ENCODE measurements around the gene ADISSP. TPM values are rescaled to one million over a fixed set of nuclear protein-coding genes. Genes with fewer than 3 reads are reported as not detected.

ADISSP gene
- total RNA-seq, 1 donor from 2014 or later, result 93.0 TPM

DNA sequence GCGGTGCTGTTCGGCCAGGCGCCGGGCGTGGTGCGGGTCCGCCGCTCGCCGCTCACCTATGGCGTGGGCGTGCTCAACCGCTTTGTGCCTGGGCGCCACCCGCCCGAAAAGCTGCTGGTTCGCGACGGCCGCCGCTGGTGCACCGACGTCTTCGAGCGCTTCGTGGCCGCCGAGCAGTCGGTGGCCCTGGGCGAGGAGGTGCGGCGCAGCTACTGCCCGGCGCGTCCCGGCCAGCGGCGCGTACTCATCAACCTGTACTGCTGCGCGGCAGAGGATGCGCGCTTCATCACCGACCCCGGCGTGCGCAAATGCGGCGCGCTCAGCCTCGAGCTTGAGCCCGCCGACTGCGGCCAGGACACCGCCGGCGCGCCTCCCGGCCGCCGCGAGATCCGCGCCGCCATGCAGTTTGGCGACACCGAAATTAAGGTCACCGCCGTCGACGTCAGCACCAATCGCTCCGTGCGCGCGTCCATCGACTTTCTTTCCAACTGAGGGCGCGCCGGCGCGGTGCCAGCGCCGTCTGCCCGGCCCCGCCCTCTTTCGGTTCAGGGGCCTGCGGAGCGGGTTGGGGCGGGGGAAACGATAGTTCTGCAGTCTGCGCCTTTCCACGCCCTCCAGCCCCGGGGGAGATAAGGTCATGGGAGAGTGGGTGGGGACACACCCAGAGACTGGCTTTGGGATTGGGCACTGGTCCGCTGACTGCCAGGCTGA, 15.7 kb downstream of the ADISSP start:
- H3K27me3 Mint-ChIP-seq (ENCODE audit: low read depth), result peaks cover 49% of the 10 kb centered on the region
- peaks cover 9% of the 10 kb centered on the region for H3K36me3 Mint-ChIP-seq (ENCODE audit: low read depth)
- H3K4me1 Mint-ChIP-seq, result peaks cover 17% of the 10 kb centered on the region
- peak overlapping the region; percentile 34 for H3K4me3 Mint-ChIP-seq
- TF ChIP-seq CTCF (conservative IDR thresholded peaks at IDR 0.05), result no peak
- no peak for DNase-seq (ENCODE audit: low read depth, low spot score)
- H3K27ac Mint-ChIP-seq (ENCODE audit: unreplicated experiment), result no peak overlapping the region
- no peaks in the 10 kb centered on the region for H3K9me3 Mint-ChIP-seq

- peaks cover 55% of the 10 kb centered on the region for H3K27me3 Mint-ChIP-seq (ENCODE audit: low read depth)
- TF ChIP-seq CTCF (conservative IDR thresholded peaks at IDR 0.05), result peak; percentile 43
- no peaks in the 10 kb centered on the region for H3K9me3 Mint-ChIP-seq
Measured at GRCh38 chr20:3751305-3751674, 16.3 kb downstream of the ADISSP start.

DNA sequence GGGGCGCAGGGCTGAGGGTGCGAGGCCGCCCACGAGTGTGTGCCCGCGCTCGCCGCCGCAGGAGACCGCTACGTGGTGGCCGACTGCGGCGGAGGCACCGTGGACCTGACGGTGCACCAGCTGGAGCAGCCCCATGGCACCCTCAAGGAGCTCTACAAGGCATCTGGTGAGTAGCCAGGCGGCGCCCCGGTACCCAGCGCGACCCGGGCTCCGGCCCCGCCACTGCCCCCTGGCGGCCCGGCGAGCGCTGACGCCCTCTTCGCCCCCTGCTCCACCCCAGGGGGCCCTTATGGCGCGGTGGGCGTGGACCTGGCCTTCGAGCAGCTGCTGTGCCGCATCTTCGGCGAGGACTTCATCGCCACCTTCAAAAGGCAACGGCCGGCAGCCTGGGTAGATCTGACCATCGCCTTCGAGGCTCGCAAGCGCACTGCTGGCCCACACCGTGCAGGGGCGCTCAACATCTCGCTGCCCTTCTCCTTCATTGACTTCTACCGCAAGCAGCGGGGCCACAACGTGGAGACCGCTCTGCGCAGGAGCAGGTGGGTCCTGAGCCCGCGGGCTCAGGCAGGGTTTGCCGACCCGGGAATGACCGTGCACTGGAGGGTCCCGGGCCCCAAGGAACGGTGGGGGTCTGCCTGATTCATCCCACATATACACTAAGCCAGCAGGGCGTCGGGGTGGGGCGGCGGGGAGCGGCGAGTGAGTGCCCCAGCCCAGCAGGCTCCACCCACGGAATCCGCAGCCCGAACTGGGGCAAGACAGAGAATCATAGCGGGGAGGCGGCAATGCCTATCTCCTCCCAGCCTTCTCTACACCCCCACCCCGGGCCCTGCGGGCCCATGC, 17.6 kb downstream of the ADISSP start:
- Mint-ChIP-seq H3K27me3 (ENCODE audit: low read depth) (peaks cover 67% of the 10 kb centered on the region), H3K4me1 (peaks cover 17% of the 10 kb centered on the region), H3K36me3 (ENCODE audit: low read depth) (peaks cover 9% of the 10 kb centered on the region), H3K9me3 (no peaks in the 10 kb centered on the region), H3K4me3 (peak overlapping the region; percentile 69), H3K27ac (ENCODE audit: unreplicated experiment) (no peak overlapping the region)
- TF ChIP-seq CTCF (conservative IDR thresholded peaks at IDR 0.05), result peak; percentile 86
- DNase-seq (ENCODE audit: low read depth, low spot score), result peak; percentile 68

More at GRCh38 chr20:3751305-3751674, 16.3 kb downstream of the ADISSP start:
- no peak overlapping the region for H3K4me3 Mint-ChIP-seq
- no peak overlapping the region for H3K27ac Mint-ChIP-seq (ENCODE audit: unreplicated experiment)
- no peak for DNase-seq (ENCODE audit: low read depth, low spot score)
- H3K4me1 Mint-ChIP-seq, result peaks cover 17% of the 10 kb centered on the region
- H3K36me3 Mint-ChIP-seq (ENCODE audit: low read depth), result peaks cover 9% of the 10 kb centered on the region

- no peak for TF ChIP-seq CTCF (conservative IDR thresholded peaks at IDR 0.05)
- Mint-ChIP-seq H3K27ac (ENCODE audit: unreplicated experiment) (no peak overlapping the region), H3K4me3 (no peak overlapping the region), H3K4me1 (peaks cover 24% of the 10 kb centered on the region), H3K36me3 (ENCODE audit: low read depth) (peaks cover 9% of the 10 kb centered on the region), H3K9me3 (no peaks in the 10 kb centered on the region), H3K27me3 (ENCODE audit: low read depth) (peaks cover 74% of the 10 kb centered on the region)
- no peak for DNase-seq (ENCODE audit: low read depth, low spot score)
Measured at GRCh38 chr20:3749087-3749688, 18.4 kb downstream of the ADISSP start.

DNA sequence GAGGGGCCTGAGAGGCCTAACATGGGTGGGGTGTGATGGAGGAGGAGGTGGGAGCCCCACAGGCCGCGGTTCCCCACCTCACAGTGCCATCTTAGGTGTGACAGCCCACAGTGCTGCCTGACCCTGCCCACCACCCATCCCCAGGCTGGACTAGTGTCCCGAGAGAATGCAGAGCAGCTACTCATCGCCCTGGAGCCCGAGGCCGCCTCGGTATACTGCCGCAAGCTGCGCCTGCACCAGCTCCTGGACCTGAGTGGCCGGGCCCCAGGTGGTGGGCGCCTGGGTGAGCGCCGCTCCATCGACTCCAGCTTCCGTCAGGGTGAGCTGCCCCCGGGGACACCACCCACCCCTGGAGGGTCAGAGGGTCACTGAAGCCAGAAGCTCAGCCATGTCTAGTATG, 19.5 kb downstream of the ADISSP start:
- H3K9me3 Mint-ChIP-seq, result no peaks in the 10 kb centered on the region
- no peak overlapping the region for H3K4me3 Mint-ChIP-seq
- peaks cover 80% of the 10 kb centered on the region for H3K27me3 Mint-ChIP-seq (ENCODE audit: low read depth)
- H3K4me1 Mint-ChIP-seq, result peaks cover 24% of the 10 kb centered on the region
- no peak for DNase-seq (ENCODE audit: low read depth, low spot score)
- TF ChIP-seq CTCF (conservative IDR thresholded peaks at IDR 0.05), result no peak
- peaks cover 9% of the 10 kb centered on the region for H3K36me3 Mint-ChIP-seq (ENCODE audit: low read depth)
- no peak overlapping the region for H3K27ac Mint-ChIP-seq (ENCODE audit: unreplicated experiment)
